HuH-7 (cell line): ENCODE measurements around the gene IGF2.

Experiments used
- DNase-seq: peaks from one replicate; pipeline ENCODE4 v3.0.0; 2011; ENCODE audit warnings: low spot score

The IGF2 gene

DNA sequence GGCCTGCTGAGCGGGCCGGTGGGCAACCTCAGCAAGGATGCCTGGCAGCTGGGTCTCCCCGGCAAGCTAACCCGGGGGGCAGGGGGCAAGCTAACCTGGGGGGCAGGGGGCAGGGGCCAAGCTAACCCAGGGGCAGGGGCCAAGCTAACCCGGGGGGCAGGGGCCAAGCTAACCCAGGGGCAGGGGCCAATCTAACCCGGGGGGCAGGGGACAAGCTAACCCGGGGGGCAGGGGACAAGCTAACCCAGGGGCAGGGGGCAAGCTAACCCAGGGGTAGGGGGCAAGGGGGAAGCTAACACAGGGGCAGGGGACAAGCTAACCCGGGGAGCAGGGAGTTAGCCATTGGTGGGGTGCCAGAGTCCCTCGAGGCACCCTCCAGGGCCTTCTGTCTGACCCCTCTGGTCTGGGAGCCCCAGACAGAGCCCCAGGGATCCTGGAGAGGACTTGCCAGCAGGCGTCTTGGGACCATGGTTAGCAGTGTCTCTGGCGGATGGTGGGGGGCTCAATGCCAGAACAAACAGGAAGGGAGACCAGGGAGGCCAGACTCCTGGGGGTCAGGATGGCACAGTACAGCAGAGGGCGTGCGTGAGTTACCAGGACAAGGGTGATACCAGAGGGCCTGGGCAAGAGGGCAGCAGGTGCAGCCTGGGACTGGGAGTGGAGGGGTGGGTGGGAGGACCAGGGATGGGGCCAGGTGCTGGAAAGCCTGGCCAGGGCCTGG, 16.1 kb downstream of the IGF2 start:
- no peak for DNase-seq

DNA sequence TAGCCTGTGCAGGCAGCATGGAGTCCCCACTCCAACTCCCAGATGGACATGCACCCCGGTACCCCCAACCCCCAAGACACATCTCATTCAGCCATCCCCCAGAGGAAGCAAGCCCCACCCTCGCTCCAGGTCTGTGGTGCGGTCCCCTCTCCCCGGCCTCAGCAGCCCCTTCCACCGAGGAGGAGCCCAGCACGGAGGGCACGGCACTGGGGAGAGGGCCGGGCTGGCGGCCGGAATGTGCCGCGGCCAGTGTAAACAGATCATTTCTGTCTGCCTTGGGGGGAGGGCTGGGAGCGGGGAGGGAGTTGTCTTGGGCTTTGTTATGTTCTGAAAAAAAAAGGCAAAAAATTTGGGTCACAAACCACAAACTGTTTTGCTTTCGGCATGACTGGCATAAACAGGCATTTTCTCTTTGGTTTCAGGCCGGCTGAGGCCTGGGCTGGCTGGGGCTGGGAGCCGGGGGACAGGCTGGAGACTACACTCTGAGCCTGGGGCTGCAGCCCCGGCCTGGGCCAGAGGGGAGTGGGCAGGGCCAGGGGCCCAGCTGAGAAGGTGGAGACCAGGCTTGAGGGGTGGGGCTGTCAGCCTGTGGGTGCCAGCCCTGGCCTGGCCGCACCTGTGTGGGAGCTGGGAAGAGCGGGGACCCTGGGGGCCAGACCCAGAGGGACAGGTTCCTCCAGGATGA, 16.8 kb downstream of the IGF2 start:
- peak; percentile 62 for DNase-seq

DNA sequence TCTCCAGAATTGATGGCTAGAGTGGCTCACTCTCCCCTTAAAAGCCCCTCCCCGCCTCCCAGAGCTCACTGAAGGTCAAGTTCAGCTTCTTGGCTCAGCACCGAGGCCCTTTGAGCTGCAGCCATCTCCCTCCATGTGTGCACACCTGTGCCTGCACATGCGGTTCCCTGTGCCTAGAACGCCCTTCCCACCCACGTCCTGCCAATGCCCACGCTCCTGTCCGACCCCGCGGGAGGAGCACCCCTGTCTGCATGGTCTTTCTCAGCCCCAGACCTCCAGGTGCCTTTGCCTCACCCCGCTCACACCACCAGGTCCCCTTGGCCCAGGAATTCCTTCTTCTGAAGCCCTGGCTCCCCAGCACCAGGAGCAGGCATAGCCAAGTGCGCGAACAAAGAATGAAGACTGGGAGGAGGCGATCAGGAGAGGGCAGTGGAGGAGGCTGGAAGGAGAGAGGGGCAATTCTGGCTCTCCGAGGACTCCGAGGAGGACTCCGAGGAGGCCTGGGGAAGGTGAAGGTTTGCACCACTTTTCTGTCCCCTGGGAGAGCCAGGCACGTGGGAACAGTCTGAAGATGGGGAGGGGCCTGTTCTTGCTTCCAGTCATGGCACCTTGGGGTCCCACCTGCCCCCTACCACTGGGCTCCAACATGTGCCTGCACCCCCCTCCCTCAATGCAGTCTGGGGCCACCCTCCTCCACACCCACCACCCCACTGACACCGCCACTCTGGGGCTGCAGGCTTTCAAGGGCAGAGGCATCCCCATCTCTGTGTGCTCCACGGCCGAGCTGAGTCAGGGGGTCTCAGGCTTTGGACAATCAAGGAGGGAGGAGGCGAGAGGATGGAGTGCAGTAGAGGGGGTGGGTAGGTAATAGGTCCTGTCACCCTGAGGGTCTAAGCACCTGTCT, 17.7 kb downstream of the IGF2 start:
- no peak for DNase-seq

DNA sequence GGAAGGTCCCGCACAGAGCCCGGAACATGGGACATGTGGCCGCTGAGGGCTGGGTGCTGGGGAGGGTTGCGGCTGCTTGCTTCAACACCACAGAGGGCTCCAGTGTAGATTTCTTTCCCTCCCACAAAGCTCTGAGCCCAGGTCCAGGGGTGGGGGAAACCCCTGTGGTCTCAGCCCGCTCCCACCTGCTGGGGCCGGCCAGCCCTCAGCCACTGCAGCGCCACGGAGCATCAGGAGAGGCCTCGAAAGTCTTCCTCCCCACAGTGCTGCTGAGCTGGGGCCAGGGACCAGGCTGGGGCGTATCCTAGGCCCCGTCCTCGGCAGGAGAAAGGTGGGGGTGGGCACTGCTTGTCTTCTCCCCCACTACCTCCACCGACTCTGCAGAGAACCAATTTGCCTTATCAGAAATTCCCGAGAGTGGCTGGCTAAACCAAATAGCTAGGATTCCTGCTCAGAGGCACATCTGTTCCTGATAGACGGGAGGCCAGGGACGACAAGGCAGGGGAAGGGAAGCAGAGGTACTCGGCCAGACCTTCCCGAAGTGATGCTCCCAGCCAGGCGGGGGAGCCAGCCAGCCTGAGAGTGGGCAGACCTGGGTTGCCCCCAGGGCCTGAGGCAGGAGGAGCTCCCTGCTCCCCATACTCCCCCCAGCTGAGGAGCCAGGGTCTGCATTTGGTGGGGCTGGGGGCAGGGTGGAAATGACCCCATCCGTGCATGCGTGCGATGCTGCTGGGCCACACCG, 18.7 kb downstream of the IGF2 start:
- no peak for DNase-seq

DNA sequence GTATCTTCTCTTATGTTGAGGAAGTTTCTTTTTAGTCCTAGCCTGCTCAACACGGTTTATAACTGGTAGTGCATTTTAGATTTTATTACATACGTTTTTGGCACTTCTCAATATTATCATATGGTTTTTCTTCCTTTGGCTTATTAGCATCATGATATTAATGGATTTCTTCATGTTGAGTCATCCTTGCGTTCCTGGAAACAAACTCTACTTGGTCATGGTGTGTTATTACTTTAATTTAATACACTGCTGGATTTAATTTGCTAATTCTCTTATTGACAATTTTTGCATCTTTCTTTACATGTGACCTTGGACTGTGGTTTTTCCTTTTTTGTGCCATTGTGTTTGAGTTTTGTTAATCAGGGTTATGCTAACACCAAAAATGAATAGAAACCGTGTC, 20.5 kb downstream of the IGF2 start:
- DNase-seq, result no peak

DNA sequence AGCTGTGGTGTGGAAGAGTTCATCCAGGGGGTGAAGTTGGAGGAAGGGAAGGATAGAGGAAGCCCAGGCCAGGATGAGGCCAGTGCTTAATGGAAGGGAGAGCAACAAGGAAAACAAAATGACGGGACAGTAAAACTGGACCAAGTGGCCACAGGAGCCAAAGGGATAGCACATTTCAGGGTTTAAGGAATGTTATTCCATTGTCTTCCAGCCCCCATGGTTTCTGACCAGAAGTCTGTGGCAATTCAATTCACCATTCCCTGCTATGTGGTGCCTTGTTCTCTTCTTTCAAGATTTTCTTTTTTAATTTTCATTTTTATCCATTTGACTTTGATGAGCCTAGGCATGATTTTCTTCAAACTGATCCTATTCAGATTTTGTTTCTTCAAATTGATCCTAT, 22.5 kb downstream of the IGF2 start:
- no peak for DNase-seq

DNA sequence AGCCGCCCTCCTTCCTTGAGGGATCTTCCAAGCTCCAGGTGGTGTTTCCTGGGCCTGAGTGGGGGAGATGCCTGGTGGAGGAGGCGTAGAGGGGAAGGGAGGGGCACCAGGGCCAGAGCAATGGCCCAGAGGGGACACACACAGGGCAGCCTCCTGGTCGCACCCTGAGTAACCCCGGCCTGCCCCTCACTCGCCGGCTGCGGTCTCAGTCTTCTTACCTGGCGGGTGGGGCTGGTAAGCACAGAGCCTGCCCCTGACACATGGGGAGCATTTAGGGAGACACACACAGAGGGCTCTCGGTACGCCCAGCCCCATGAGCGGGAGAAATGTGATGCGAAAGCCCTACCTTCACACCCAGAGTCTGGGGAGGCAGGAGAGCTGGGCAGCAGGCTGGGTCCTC, 23.9 kb downstream of the IGF2 start:
- no peak for DNase-seq

DNA sequence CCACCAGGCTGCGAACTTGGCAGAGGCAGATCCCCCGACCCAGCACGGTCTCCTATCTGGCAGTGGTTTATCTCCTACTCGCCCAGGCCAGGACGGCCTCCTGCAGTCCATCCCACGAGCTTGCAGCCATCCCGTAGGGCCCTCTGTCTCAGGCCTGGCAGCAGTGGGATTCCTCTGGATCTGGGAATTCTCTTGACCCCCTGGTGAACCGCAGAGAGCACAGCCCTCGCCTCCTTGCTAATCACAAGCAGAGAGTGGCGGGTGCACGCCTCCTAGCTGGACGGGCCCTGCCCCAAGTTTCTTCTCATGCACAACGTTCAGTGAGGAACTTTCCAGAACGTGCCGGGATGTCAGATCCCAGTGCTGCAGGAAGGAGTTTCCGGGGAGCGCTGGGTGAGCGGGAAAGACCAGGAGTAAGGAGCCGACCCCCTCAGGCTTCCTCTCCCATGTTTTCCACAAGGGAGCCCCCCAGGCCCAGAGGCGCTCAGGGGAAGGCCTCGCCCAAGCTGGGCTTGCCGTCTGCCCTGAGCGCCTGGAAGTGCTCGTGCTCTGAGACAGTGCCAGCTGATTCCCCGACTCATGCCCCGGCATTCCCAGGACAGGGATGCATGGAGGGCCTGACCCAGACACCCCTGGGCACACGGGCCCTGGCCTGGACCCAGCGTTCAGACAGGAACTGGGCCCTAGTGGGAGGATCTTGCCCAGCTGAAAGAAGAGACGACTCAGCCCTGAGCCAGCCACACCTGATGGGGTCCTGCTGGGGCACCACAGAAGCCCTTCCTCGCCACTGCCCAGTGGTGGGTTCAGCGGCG, 24.6 kb downstream of the IGF2 start:
- DNase-seq, result no peak

DNA sequence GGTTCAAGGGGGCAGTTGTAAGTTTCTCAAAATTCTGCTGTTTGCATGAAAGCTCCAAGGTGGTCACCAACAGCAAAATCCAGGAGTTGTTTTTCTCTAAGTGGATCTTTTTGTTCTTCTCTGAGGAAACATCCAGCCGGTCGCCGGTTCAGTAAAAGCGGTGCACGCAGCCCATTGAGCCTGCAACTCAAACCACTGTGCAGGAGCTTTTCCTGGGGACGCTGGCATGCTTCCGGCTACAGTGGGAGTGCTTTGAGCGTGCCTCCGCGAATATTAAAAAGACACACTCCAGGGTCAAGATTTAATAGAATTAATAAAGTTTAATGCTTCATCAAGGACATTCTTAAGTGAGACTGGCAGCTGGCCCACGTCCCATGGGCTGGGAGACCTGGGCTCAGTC, 25.4 kb downstream of the IGF2 start:
- DNase-seq, result no peak

DNA sequence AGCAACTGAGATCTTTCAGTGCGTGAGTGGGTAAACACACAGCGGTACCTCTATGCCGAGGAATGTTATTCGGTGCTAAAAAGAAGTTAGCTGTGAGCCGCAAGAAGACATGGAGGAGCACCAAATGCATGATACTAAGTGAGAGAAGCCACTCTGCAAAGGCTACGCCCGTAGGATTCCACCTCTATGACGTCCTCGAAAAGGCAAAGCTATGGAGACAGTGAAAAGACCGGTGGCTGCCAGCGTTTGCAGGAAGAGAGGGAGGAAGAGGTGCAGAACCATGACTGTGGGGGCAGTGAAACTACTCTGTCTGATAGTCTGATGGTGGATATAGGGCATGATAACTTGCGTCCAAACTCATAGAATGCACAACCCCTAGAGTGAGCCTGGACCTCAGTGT, 28.7 kb downstream of the IGF2 start:
- DNase-seq, result no peak

DNA sequence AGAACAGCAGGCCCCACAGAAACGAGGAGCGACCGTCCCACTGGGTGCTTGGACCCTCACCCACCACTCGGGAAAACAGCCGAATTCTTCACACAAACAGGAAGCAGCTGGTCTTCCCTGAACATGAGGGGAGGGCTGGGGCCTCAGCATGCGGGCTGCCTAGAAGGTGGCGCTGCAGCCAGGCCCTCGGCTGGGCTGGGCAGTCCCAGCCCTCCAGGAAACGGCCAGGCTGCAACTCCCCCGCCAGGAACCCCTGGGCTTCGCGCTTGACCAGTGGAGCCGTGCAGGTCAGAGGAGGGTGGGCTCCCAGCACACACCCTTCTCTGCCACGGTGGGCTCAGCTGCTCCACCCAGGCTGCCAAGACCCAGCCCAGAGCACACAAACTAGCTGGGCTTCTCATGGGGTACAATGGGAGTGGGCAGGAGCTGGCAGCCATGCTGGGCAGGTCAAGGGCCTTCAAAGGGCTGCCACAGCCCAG, 29.6 kb downstream of the IGF2 start:
- no peak for DNase-seq

DNA sequence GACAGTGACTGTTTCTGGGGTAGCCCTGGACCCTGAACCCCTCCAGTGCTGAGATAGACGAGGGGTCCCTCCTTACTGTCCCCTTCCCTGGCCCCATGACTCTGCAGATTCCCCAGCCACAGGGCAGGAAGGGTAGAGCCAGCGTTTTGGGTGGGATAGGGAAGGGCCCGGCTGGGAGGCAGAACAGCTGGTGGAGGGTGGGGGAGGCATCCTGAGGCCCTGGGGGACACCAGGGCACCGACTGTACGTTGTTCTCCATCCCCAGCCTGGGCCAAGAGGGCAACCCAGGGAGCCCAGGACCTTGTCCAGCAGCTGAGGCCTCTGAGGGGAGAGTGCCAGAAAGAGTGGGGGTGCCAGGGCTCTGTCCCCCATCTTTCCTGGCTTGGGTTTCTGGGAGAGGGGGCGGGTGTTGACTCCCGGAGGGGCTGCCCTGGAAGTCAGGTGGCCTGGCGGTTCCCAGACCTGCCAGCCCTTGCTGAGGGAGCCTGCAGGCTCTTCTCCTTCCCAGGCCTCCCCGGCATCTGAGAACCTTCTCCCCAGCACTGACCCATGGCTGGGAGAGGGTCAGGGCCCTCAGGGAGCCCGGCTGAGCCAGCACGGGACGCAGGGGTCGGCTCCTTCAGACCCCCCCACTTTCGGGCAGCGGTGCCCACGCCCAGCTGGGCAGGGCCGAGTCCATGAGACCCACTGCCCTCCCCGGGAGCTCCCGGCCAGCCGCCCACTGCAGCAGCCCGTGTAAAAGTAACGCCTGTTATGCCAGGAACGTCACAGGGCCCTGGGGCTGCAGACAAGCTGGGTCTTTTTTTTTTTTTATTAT, 30.3 kb downstream of the IGF2 start:
- DNase-seq, result no peak

DNA sequence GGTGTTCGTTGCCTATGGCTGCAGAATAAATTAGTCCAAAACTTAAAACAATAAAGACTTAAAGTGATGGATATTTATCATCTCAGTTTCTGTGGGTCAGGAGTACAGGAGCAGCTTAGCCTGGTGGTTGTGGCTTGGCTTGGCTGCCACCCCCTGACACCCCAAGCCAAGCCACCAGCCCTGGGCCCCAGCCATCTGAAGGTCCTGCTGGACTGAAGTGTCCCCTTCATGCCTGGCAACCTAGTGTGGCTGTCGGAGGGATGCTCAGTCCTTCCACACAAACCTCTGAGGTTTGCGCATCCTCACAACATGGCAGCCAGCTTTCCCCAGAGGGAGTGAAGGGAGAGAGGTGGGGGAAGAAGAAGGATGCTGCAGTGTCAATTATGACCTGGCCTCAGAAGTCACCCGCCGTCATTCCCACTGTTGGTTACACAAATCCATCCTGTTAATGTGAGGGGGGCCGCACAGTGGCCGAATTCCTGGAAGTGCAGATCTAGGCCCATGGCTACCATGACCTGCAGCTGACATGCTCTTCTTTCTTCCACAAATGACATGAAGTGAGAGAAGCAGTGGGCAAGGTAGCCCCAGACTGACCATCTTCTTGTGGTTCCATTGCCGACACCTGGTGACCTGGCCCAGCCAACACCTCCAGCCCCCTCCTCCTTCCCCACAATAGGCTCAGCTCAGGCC, 31.1 kb downstream of the IGF2 start:
- no peak for DNase-seq

DNA sequence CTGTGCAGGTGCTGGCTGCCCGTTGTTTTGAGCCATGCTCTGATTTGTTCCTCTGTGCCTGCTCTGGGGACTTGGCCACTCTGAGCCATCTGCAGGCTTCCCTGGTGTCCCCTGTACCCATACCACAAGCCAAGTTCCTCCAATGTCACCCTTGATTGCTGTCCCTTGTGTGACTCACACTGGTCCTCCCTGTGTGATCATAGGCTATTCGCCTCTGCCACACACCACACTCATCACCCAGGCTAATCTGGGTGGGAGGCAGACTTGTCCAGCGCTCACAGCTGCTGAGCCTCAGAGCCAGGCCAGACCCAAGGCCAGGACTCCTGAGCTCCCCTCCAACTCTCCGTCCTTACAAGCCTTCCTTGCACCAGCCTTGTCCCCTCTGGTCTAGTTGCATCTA, 31.7 kb downstream of the IGF2 start:
- DNase-seq, result no peak

DNA sequence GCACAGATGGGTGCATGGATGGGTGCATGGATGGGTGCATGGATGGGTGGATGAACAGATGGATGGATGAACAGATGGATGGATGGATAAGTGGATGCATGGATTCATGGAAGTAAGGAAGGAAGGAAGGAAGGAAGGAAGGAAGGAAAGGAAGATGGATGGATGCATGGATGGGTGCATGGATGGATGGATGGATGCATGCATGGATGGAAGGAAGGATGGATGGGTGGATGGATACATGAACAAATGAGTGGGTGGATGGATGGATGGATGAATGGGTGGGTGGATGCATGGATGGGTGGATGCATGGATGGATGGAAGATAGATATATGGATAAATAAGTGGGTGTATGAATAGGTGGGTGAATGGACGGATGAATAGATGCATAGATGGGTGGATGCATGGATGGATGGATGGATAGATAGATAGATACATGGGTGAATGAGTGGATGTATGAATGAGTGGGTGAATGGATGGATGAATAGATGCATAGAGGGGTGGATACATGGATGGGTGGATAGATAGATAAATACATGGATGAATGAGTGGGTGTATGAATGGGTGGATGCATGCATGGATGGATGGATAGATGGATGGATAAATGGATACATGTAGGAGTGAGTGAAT, 32.5 kb downstream of the IGF2 start:
- no peak for DNase-seq

DNA sequence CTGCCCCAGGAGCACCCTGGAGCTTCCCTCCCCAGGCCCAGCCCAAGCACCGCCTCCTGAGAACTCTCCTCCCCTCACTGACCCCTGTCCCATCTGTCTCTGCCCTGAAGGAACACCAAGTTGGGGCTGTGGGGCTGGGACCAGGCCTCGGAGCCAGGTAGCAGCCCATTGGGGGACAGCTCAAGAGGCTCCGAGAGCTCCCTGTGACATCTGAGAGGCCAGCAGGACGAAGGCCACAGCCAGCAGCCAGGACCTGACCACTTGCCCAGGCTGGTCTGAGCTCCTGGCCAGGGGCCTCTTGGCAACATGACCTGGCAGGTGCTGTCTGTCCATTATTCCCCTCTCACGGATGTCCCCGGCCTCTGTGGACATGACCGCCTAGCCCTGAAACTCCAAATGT, 33.7 kb downstream of the IGF2 start:
- DNase-seq, result no peak

DNA sequence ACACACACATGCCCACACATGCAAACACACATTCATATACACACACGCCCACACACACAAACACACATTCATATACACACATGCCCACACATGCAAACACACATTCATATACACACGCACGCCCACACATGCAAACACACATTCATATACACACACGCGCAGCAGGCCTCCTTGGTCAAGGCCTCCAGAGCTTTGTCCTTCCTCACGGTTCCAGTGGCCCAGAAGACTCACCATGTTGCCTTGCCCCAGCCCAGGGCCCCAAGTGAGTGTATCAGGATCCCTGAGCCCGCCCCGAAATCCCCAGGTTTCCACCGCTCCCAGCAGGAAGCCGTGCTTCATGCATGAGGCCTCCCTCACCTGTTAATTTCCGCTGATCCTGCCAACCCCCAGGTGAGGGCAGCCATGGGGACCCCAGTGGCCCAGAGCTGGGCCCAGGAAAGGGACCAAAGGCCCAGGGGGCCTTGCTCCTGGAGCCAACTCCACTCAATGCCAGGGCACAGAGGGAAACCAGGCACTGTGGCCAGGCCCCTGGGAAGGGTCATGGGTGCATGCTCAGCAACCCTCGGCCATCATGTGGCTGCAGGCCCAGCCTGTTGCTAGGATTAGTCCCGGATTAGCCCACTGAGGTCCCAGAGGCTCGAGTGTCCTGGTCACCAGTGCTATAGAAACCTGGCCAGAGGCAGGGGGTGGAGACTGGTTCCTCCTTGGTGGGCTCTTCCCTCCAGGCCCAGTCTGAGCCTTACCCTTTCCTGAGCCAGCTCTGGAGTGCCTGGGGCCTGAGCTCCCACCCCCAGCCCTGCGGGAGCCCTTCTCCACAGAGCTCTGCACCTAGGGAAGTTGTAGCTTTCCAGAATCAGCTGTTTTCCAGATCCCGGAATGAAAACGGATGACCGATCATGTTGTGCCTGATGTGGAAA, 34.4 kb downstream of the IGF2 start:
- DNase-seq, result no peak
